PC-9 (cell line): ENCODE measurements around the gene POU2F3.

Experiments used
- CTCF ChIP-seq: fragments of 200-600 bp; sonication (generic); conservative IDR thresholded peaks from 2 replicates; pipeline ENCODE4 v1.6.1; 2017; ENCODE audit warnings: mixed run types, antibody characterized with exemption, mild to moderate bottlenecking, moderate library complexity
- EZH2 ChIP-seq: fragments of 200-600 bp; sonication (generic); IDR thresholded peaks from 2 replicates; pipeline ENCODE4 v1.8.0; 2017; ENCODE audit warnings: antibody characterized with exemption, low read depth

- TF ChIP-seq CTCF (no peak), EZH2 (no peak)
These were observed 125.6 kb downstream of the POU2F3 start for GRCh38 chr11:120365512-120365911.
